H1 (cell line): ENCODE measurements around the gene DENND6B. TPM values are rescaled to one million over a fixed set of nuclear protein-coding genes. Genes with fewer than 3 reads are reported as not detected.

ENCODE experiments used
- ATF2 ChIP-seq: IDR thresholded peaks from 2 replicates; pipeline ENCODE4 v1.6.1; 2012; ENCODE audit warnings: low read length, inconsistent platforms
- BACH1 ChIP-seq: IDR thresholded peaks from 2 replicates; pipeline ENCODE4 v1.6.1; 2012; ENCODE audit warnings: low read length, improper control_type of control experiment
- BCL11A ChIP-seq, 2 experiments: IDR thresholded peaks; one replicate each; pipeline ENCODE4 v1.6.1; 2011; ENCODE audit warnings: low read depth in 2 of 2, low read length in 2 of 2, mild to moderate bottlenecking in 2 of 2
- BRCA1 ChIP-seq: IDR thresholded peaks from 2 replicates; pipeline ENCODE4 v1.6.1; 2012; ENCODE audit warnings: low read depth, low read length, improper control_type of control experiment
- CHD1 ChIP-seq: IDR thresholded peaks from 2 replicates; pipeline ENCODE4 v1.6.1; 2012; ENCODE audit warnings: low read depth, low read length, improper control_type of control experiment
- EP300 ChIP-seq, 2 experiments: IDR thresholded peaks; 1 replicate in 1 of 2; 2 replicates in 1 of 2; pipeline ENCODE4 v1.6.1; 2011 to 2012; ENCODE audit warnings: low read depth in 2 of 2, low read length in 2 of 2, mild to moderate bottlenecking in 2 of 2, borderline replicate concordance in 1 of 2, inconsistent platforms in 1 of 2, moderate library complexity in 1 of 2
- FOSL1 ChIP-seq: IDR thresholded peaks from 2 replicates; pipeline ENCODE4 v1.6.1; 2011; ENCODE audit warnings: mild to moderate bottlenecking, low read depth, low read length, moderate library complexity; ENCODE audit not compliant: insufficient read depth
- JUND ChIP-seq: IDR thresholded peaks from 2 replicates; pipeline ENCODE4 v1.6.1; 2011; ENCODE audit warnings: mild to moderate bottlenecking, improper control_type of control experiment, low read length
- KDM5A ChIP-seq: fragments of 200-600 bp; IDR thresholded peaks from 2 replicates; pipeline ENCODE4 v1.7.1; 2012; ENCODE audit warnings: mild to moderate bottlenecking, low read length, inconsistent platforms, mixed read lengths
- NRF1 ChIP-seq: IDR thresholded peaks from 2 replicates; pipeline ENCODE4 v1.6.1; 2011; ENCODE audit warnings: mild to moderate bottlenecking, low read depth, low read length, improper control_type of control experiment
- PHF8 ChIP-seq: fragments of 200-600 bp; sonication (generic); conservative IDR thresholded peaks from 2 replicates; pipeline ENCODE4 v1.7.1; 2012; ENCODE audit warnings: low read depth, mild to moderate bottlenecking, inconsistent platforms, low read length, moderate library complexity
- POLR2A ChIP-seq, 2 experiments: IDR thresholded peaks; 1 replicate in 1 of 2; 2 replicates in 1 of 2; pipeline ENCODE4 v1.6.1; 2011; ENCODE audit warnings: low read depth in 2 of 2, low read length in 2 of 2, mild to moderate bottlenecking in 2 of 2; ENCODE audit errors: control extremely low read depth in 1 of 2
- RBBP5 ChIP-seq: IDR thresholded peaks from 2 replicates; pipeline ENCODE4 v1.7.1; 2012; ENCODE audit warnings: low read depth, mild to moderate bottlenecking, inconsistent platforms, low read length, moderate library complexity, borderline replicate concordance
- RNF2 ChIP-seq: fragments of 200-900, 300-1000 bp; sonication (generic); IDR thresholded peaks from 2 replicates; pipeline ENCODE4 v1.7.1; 2016; ENCODE audit warnings: borderline replicate concordance, low read depth, mild to moderate bottlenecking, antibody characterized with exemption, low read length; ENCODE audit not compliant: poor library complexity, severe bottlenecking; ENCODE audit errors: missing control alignments
- RXRA ChIP-seq: IDR thresholded peaks from 2 replicates; pipeline ENCODE4 v1.6.1; 2011; ENCODE audit warnings: low read depth, mild to moderate bottlenecking, low read length, moderate library complexity; ENCODE audit not compliant: insufficient read depth
- SRF ChIP-seq: IDR thresholded peaks from 2 replicates; pipeline ENCODE4 v1.6.1; 2011; ENCODE audit warnings: mild to moderate bottlenecking, low read depth, low read length, moderate library complexity
- SUZ12 ChIP-seq: fragments of 200-600 bp; sonication (generic); IDR thresholded peaks from 2 replicates; pipeline ENCODE4 v1.6.1; 2012; ENCODE audit warnings: mild to moderate bottlenecking, inconsistent platforms, low read length, moderate library complexity, mixed read lengths
- TBP ChIP-seq: IDR thresholded peaks from 2 replicates; pipeline ENCODE4 v1.6.1; 2011; ENCODE audit warnings: low read depth, low read length, improper control_type of control experiment
- USF2 ChIP-seq: IDR thresholded peaks from 2 replicates; pipeline ENCODE4 v1.6.1; 2011; ENCODE audit warnings: low read length, improper control_type of control experiment
- YY1 ChIP-seq: IDR thresholded peaks from 2 replicates; pipeline ENCODE4 v1.6.1; 2011; ENCODE audit warnings: low read depth, mild to moderate bottlenecking, low read length
- polyA plus RNA-seq, 7 experiments: library from polyadenylated mRNA; depleted of rRNA in 3 of 7; stranded (reverse) in 5 of 7; unstranded in 2 of 7; fragments of >200 nt in 5 of 7; fragments of 200-250 nt in 2 of 7; gene quantifications; 1 replicate in 5 of 7; 2 replicates in 1 of 7; 4 replicates in 1 of 7; pipeline versions ENCODE4 v1.2.1 to v1.2.3, GENCODE V29; 2011 to 2013; ENCODE audit warnings: missing spikeins in 2 of 7, mixed read lengths in 2 of 7
- total RNA-seq: library from RNA; stranded (reverse); fragmentation: NEBNext Ultra II Directional; extraction: Animal tissue kit (Norgen Biotek cat#: 25700); gene quantifications from 2 replicates; pipeline ENCODE4 v1.2.1, GENCODE V29; 2021

DENND6B gene
- total and polyA plus RNA-seq, 2 of the 8 experiments (the other 6 are each of a cell fraction or from before 2014, with no cell fraction given): 1.1 to 1.9 TPM

- no peak for TF ChIP-seq ATF2
- TF ChIP-seq FOSL1: no peak
- TF ChIP-seq KDM5A: no peak
- no peak for TF ChIP-seq CHD1
- TF ChIP-seq JUND: no peak
- no peak for TF ChIP-seq NRF1
- no peak for TF ChIP-seq BCL11A (IDR thresholded peaks at IDR 0.05; ENCODE audit: low read depth in 2 of 2, low read length in 2 of 2)
- TF ChIP-seq PHF8: peak; percentile 38; the same call in 1 of the 2 replicates
- no peak for TF ChIP-seq RXRA
- peak; percentile 60; the same call in 1 of the 2 replicates for TF ChIP-seq RBBP5
- TF ChIP-seq SUZ12: no peak
- no peak for TF ChIP-seq USF2
- no peak for TF ChIP-seq BRCA1
- TF ChIP-seq SRF: no peak
- peak; percentile 54; the same call in 1 of the 2 replicates for TF ChIP-seq YY1
- TF ChIP-seq EP300 (IDR thresholded peaks at IDR 0.05; ENCODE audit: borderline replicate concordance in 1 of 2, low read depth in 2 of 2, low read length in 2 of 2): no peak
- TF ChIP-seq RNF2: no peak
- TF ChIP-seq POLR2A (IDR thresholded peaks at IDR 0.05; ENCODE audit: control extremely low read depth in 1 of 2, low read depth in 2 of 2, low read length in 2 of 2): 0 out of 3 replicates have a peak, but pooled peaks of 1 of the 2 experiments have one; percentile 20
- TF ChIP-seq TBP: no peak
- TF ChIP-seq BACH1: no peak
Measured at GRCh38 chr22:50306753-50307749, 19.8 kb downstream of the DENND6B start, which contains the start of gene PLXNB2 (continued).
